Central memory CD4-positive, alpha-beta T cell (primary cell): ENCODE results near the gene RASD1.

Source experiments
- DNase-seq: peaks from one replicate; pipeline ENCODE4 v3.0.0; 2022

Gene RASD1

DNA sequence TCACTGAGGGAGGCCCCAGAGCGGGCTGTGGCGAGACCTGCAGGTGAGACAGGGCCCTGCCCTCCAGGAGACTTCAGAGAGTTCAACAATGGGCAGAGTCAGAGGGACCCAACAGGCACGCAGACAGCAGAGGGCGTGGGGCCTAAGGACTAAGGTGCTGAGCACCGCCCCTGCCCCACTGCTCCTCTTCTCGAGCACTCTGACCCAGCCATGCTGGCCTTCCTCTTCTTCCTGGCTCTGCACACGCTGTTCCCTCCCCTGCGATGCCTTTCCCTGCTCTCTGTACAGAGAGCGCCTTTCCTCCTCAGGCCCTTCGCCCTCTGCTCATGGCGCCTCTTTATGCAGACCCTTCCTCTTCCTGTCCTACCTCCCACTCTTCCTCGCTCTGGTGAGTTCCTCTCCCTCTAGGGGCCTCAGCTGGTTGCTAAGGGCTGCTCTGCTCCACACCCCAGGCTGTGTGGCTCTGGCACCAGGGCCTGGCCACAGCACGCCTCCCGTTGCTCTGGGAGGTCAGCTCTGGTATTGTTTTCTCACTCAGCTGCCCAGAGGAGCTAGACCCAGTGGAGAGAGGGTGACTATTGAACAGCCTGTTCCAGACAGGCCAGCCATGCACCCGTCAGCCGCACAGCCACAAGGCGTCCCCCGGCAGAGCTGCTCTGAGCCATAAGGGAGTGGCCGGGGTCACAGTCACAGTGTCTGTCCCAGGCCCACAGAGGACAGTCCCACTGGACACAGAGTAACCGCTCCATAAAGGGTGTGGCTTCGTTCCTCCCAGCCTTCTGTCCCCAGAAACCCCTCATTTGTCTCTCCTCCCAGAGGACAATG, 13.6 kb upstream of the RASD1 start:
- DNase-seq = no peak

DNA sequence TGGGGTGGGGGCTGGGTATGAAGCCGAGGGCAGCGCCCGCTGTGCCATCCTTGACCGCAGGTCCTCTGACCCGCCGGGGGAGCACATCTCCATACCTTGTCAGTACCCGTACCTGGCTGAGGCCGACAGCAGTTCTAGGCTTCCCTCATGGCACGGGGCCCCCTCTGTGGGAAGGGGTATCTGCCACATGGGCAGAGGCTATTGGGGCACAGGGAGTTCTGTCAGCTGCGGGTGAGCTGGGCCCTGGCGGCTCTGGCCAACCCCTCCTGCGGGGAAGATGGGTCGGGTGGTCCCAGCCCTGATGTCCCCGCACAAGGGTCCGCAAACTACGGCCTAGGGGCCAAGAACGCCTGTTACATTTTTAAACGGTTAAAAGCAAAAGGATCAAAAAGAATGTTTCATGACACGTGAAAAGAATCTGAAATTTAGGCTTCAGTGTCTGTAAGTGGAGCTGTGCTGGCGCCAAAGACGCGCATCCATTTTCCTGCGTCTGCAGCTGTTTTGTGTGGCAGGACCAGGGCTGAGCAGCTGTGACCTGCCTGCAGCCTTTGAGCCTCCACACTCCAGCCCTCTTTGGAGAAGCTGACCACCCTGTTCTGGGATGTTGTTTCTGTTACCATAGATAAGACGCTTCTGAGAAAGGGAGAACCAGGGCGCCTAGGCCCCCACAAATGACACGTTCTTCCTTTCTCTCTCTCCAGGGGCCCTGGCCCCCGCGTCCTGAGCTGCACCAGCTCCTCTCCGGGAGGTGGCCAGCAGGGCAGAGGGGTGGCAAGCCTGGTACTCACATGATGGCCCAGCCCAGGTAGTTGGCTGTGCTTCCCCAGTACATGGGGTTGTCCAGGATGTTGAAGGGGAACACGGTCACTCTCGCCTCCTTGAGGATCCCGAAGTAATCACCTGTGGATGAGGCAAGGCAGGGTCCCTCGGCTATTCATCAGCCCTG, 12.7 kb upstream of the RASD1 start:
- DNase-seq = no peak

DNA sequence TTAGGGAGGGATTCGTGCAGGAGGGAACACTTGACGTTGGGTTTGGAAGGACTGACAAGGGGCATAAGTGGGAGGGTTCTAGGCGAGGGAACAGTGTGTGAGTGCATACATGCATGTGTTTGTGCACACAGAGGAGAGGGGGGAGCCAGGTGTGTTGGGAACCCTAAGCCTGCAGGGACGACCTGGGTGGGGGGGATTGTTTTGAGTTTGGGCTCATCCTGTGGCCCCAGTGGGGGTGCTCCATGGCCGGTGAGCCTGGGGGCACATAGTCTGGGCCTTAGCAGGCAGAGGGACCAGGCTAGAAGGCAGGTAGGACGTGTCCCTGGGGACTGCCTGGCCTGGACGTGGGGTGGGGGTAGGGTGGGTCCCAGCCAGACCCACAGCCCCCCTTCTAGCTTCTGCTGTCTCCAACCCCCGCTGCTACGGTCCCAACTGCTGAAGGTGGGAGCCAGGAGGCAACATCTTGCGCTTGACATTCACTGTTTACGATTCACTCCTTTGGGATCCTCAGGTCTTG, 11.9 kb upstream of the RASD1 start:
- no peak for DNase-seq

DNA sequence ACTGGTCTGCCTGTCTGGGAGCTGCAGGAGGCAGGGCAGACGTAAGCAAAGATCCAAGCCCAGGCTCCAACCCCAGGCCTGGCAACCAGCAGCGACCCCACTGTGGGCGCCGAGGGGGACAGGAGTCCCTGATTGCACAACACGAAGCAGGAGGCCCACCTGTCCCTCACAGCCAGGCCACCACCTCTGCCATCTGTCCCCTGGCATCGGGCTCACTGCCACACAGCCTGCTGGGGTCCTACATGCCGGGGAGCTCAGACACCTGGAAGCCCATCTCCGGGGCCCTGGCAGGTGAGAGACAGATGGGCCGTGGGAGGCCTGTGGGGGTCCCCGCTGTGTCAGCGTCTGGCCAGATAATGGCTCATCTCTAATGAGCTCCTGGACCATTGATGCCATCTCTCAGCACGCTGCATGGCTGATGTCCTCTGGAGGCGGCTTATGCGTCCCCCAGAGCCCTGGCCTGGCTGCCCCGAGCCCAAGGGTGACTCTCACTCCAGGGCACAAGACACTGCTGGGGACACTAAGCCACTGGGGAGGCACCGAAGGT, 11.3 kb upstream of the RASD1 start:
- no peak for DNase-seq

GRCh38 chr17:17506893-17507464, 10.8 kb upstream of the RASD1 start:
- DNase-seq = no peak

DNA sequence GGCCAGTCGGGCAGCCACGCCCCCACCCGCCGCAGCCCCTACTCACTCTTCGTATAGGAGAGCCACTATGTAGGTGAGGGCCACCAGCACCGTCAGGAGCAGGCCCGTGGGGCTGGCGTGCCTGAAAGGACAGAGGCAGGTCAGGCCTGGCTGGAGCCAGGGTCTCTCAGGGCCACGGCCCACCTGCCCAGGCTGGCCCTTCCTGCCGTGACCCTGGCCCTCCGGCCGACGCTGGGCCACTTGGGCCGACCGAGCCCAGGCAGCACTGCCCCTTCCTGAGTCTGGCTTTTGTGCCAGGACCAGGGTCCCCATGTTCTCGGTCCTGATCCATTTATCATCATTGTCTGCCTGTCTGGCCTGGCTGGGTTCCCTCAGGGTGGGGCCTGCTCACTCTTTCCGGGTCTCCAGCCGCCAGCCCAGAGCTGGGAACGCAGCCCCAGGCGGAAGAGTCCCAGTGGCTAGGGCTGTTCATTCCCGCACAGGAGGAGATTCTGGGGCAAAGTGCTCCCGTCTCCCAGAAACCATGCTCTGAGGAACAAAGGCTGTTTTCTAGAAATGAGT, 10.1 kb upstream of the RASD1 start:
- DNase-seq = no peak

DNA sequence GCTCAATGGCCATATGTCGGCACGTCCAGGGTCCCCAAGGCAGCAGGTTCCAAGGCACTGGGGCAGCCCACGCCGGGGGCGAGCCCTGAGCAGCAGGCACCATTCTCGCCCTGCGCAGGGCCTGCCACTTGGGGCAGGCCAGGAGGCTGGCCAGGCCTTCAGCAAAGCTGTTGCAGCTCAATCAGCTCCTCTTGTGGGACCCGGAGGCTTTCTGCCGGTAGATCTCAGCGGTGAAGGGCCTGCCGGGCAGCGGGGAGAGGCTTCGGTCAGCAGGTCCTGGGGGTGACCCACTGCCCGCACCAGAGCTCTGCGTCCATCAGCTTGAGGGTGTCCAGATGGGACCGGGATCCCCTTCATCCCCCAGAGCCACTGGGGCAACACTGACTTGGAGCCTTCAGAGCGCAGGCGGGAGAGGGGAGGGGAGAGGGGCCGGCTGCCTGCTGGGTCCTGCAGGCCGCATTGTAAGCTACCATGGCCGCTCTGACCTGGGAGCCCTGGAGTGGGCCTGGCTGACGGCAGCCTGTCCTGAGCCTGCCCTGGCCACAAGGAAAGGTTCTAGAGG, 9.5 kb upstream of the RASD1 start:
- DNase-seq = no peak

- no peak for DNase-seq
Measured at GRCh38 chr17:17505151-17505550, 9.0 kb upstream of the RASD1 start.

- DNase-seq = no peak
Measured at GRCh38 chr17:17504341-17505140, 8.3 kb upstream of the RASD1 start.

DNA sequence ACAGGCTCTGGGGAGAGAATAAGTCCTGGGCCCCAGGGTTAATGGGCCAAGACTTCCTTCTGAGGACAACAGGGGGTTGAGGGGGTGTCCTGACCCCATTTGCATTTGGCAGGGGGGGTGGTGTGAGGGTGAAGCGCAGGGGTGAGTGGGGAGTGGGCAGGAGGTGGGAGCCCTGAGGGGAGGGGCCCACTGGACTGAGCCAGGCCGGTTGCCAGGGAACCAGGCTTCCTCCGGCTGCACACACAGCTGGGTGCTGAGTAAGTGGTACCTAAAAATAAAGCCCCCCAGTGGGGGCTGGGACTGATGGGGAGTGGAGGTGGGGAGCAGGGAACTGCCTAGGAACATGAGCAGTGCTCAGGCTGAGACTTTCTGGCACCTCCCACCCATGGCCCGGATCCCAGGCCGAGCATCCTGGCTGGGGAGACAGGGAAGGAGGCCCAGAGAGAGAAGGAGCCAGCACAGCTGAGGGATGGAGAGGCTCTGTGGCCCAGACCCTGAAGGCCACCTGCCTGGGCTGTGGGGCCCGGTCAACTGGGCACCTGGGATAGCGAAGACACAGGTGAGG, 7.5 kb upstream of the RASD1 start:
- no peak for DNase-seq

DNA sequence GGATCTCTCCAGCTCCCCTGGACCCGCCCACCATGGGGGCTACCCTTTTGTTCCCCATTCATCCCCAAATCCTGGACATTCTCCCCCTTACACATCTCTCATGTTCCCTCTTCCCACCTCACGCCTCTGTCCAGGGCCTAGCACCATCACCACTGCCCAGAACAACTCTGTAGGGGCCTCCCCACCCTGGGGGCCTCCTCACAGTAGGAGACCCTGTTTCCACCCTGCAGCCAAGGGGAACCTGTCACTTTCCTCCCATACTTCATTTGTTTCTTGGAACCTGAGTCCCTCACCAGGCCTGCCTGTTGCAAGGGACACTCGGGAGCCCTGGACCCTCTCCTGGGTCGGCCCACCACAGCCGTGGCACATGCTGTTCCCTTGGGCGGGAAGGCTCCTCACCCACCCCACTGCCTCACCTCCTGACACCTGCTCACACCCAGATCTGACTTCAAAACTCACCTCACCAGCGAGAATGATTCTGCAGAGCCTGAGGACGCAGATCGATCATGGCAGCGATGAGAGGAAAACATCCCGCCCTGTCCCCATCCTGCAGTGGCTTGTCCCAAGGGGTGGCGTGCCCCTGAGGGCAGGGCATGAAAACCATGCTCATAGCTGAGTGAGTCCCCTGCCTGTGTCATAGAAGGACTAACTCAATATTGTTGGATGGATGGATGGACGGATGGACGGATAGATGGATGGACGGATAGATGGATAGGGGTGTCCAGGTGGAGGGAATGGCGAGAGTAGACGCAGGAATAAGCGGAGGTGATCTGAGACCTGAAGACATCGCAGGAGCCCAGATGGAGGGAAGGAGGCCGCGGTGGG, 6.8 kb upstream of the RASD1 start:
- DNase-seq = no peak

GRCh38 chr17:17500999-17501605, 4.9 kb upstream of the RASD1 start:
- DNase-seq = no peak

- DNase-seq = no peak
Measured at GRCh38 chr17:17499402-17500145, 3.4 kb upstream of the RASD1 start.

DNA sequence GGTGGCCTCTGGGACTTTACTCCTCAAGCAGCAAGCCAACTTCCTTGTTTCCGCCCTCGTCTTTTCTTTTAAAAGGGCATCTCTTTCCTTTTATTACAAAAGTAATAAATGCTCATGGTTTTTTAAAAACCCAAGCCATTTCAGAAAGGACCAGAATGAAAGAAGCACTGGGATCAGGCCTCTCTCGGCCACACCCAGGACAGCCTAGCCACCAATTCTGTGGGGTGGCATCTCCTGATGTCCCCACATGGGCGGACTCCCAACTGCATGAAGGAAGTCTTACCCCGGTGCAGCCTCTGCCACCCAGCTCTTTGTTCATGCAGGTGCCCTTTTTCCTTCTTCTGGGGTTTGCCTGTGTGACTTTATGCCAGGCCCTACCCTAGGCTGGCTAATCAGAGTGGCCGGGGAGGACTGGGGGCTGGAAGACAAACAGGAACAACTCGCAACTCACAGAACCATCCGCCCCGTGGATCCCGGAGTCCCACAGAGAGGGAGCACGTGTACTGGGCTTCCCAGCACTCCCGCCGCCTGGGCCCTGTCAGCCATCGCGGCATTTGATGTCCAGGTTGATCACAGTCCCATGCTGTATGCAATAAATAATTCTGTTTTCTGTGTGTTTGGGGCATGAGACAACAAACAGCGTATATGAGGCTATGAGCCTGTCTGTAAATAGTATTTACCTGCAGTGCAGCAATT, 2.6 kb upstream of the RASD1 start:
- no peak for DNase-seq

DNA sequence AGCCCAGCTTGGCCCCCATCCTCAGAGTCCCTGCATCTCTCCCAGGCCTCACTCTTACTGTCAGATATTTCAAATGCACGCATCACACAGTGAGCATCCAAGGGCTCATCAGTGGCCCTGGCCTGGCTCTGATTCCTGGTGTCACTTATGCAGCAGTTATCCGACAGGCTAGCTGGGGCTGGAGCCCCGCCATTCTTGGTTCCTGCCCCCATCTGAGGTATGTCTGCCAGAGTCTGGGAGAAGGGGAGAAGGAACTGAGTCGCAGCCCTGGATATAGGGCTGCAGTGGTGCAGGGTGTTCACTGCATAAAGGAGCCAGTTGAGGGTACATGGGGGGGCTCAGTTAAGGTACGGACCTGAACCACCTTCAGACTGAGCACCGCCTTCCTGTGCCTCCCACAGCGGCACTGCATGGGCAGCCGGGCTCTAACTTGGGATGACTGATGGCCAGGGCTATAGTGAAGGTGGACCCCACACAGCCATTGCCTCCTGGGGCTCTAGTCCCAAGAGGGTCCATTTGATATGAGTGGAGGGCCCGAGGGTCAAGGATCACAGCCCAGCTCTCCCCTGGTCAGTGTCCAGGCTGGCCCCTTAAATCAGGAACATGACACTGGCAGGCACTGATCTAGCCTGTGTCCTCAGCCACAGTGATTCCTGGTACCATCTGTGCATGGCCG, 1.8 kb upstream of the RASD1 start:
- no peak for DNase-seq

GRCh38 chr17:17497065-17497844, 1.1 kb upstream of the RASD1 start:
- DNase-seq = no peak
